ENCODE measurements around the gene ZNF408. TPM values are rescaled to one million over a fixed set of nuclear protein-coding genes. Genes with fewer than 3 reads are reported as not detected.
"Not testable (repeated sequence)": the region's sequence is repeated elsewhere in the genome, so short reads cannot be mapped to it uniquely, and the experiment has no call there.

The ZNF408 gene
- polyA plus RNA-seq, 3 donors from 2014 or later: 9.1 to 14.6 (median 9.5) TPM

DNA sequence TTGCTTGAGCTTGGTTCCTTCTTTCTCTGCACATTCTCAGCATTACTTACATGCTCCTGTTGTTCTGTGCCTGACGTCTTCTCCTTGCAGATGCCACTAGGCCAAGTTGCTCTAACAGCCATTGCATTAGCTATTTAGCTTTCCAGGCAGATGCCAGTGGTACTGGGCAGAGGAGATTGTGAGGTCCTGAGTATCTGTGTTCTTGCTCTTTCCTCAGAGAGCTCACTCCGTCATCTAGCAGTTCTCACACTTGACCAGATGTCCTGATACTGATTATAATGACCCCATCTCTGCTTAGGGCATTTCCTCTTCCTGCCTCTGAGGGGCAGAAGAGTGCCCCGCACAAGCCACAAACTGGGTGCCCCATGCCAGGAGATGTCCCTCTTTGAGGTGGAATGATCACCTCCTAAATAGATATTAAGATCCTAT lies 31.1 kb upstream of the ZNF408 start:
- Mint-ChIP-seq H3K9me3 (no peaks in the 10 kb centered on the region), H3K4me3 (peak overlapping the region; percentile 55 to 73 (median 60)), H3K27ac (peak overlapping the region; percentile 88 to 99 (median 94)), H3K36me3 (peaks cover 24 to 48% (median 29%) of the 10 kb centered on the region in 3 donors), H3K27me3 (ENCODE audit: low read depth in 3 of 3) (peaks cover 1 to 12% (median 7%) of the 10 kb centered on the region in 3 donors), H3K4me1 (peaks cover 51 to 57% of the 10 kb centered on the region in 2 donors)
- DNase-seq: no peak

DNA sequence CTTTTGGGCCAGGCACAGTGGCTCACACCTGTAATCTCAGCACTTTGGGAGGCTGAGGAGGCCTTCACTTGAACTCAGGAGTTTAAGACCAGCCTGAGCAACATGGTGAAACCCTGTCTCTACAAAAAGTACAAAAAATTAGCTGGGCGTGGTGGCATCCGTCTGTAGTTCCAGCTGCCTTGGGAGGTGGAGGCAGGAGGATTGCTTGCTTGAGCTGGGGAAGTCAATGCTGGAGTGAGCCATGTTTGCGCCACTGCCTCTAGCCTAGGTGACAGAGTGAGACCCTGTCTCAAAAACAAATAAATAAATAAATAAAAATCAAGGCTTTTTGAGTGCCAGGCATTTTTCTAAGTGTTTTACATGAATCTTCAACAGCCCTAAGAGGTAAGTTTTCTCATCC lies 30.3 kb upstream of the ZNF408 start:
- not testable (repeated sequence) for H3K9me3 Mint-ChIP-seq, DNase-seq
- H3K27ac Mint-ChIP-seq: peak overlapping the region; percentile 88 to 99 (median 94)
- H3K4me3 Mint-ChIP-seq: peak overlapping the region in 4 of 5 donors; percentile 77 to 97 (median 84)
- H3K36me3 Mint-ChIP-seq: peaks cover 22 to 46% (median 27%) of the 10 kb centered on the region in 3 donors
- H3K27me3 Mint-ChIP-seq (ENCODE audit: low read depth in 3 of 3): peaks cover 3 to 12% (median 7%) of the 10 kb centered on the region in 3 donors
- peaks cover 59 to 65% of the 10 kb centered on the region in 2 donors for H3K4me1 Mint-ChIP-seq

DNA sequence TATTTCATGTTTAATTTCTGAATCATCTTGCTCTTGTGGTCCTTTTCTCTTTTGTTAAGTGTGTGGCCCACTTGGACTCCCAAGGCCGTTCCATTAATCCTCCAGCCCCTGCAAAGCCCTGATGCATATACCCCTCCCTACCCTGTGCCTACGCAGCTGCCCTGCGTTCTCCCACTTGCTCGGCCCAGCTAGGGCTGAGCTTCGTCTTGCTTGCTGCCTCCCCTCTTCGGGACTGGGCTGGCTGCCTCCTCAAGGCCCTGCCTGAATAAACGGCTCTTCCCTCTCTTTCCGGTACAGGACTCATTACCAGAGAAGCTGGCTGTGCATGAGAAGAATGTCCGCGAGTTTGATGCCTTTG lies 28.9 kb upstream of the ZNF408 start:
- H3K4me3 Mint-ChIP-seq: peak overlapping the region; percentile 77 to 97 (median 84)
- peak overlapping the region; percentile 88 to 99 (median 94) for H3K27ac Mint-ChIP-seq
- peaks cover 13 to 38% (median 17%) of the 10 kb centered on the region in 3 donors for H3K36me3 Mint-ChIP-seq
- H3K27me3 Mint-ChIP-seq (ENCODE audit: low read depth in 3 of 3): peaks cover 6 to 11% (median 9%) of the 10 kb centered on the region in 3 donors
- no peaks in the 10 kb centered on the region for H3K9me3 Mint-ChIP-seq
- H3K4me1 Mint-ChIP-seq: peaks cover 69 to 72% of the 10 kb centered on the region in 2 donors
- no peak for DNase-seq

- H3K36me3 Mint-ChIP-seq: peaks cover 16 to 36% (median 17%) of the 10 kb centered on the region in 3 donors
- H3K27ac Mint-ChIP-seq: peak overlapping the region; percentile 88 to 99 (median 94)
- no peaks in the 10 kb centered on the region for H3K9me3 Mint-ChIP-seq
- H3K4me1 Mint-ChIP-seq: peaks cover 71 to 76% of the 10 kb centered on the region in 2 donors
- peak overlapping the region; percentile 77 to 97 (median 84) for H3K4me3 Mint-ChIP-seq
- DNase-seq: no peak
- peaks cover 7 to 10% (median 9%) of the 10 kb centered on the region in 3 donors for H3K27me3 Mint-ChIP-seq (ENCODE audit: low read depth in 3 of 3)
Measured at GRCh38 chr11:46672381-46672839, 28.4 kb upstream of the ZNF408 start.

- Mint-ChIP-seq H3K36me3 (peaks cover 17 to 33% (median 23%) of the 10 kb centered on the region in 3 donors), H3K9me3 (no peaks in the 10 kb centered on the region), H3K4me1 (peaks cover 71 to 74% of the 10 kb centered on the region in 2 donors), H3K27me3 (ENCODE audit: low read depth in 3 of 3) (peaks cover 9 to 12% (median 9%) of the 10 kb centered on the region in 3 donors), H3K27ac (peak overlapping the region; percentile 86 to 96 (median 92)), H3K4me3 (peak overlapping the region in 1 of 5 donors; percentile 18)
- no peak for DNase-seq
Measured at GRCh38 chr11:46673713-46674462, 26.9 kb upstream of the ZNF408 start.

DNA sequence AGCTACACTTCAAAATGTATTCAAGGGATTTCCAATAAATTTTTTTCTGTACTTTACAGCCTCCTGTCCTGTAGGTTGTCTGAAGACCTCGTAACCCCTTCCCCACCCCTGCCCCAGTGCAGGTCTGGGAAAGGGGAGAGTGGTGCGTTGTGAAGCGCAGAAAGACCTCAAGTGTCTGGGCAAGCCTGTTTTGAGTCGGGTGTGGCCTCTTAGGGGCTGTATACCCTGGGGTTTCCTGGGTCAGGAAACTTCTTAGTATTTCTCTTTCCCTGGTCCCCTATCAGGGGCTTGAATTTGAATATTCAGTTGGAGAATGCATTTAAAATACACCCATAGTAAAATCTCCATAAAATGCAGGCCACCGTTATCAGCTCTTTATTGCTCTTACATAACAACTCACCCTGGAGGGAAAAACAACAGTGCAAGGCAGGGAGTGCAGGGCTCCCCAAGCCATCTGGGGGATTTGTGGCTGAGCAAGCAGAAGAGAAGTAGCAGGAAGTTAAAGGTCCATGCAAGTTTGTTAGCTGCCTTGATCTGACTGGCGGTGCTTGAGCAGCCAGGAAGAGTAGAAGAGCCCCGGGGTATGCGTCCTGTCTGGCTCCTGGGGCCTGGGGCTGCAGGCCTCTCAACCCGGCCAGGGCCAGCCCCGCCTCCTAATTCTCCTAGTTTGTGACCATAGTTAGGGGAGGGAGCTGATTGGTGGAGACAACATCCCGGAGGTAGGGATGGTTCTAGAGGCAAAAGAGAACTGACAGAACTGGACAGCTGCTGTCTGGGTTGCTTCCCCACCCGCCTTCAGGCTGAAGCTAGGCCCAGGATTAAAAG lies 26.2 kb upstream of the ZNF408 start:
- DNase-seq: peak in 1 of 3 donors; percentile 17
- H3K4me1 Mint-ChIP-seq: peaks cover 66 to 67% of the 10 kb centered on the region in 2 donors
- H3K4me3 Mint-ChIP-seq: peak overlapping the region; percentile 31 to 64 (median 44)

DNA sequence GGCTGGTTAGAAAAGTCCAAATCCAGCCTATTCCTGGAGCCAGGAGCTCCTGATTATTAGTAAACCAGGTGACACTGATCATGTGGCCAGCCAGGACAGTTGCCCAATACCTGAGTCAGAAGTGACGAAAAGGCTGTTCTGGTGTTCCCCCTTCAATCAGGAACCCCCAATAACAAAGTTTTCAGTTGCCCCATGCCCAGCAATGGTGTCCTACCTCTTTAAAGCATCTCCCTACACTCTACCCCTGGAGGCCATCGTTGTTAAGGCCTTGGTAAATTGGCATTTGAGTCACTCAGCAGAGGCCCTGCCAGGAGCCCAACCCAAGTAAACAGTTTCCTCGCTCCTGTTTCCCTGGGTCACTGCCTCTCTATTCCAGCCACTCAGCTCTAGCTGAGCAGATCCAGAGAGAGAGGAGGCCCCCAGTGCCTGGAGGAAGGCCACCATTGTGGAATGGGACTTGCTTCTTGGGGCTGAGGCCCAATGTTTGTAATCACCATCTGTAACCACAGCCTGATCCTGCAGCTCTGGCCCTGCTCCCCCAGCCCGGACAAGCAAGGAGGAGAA lies 25.5 kb upstream of the ZNF408 start:
- Mint-ChIP-seq H3K27me3 (ENCODE audit: low read depth in 3 of 3) (peaks cover 7 to 11% (median 9%) of the 10 kb centered on the region in 3 donors), H3K9me3 (no peaks in the 10 kb centered on the region), H3K4me3 (peak overlapping the region in 2 of 5 donors; percentile 10 to 26), H3K4me1 (peaks cover 61 to 62% of the 10 kb centered on the region in 2 donors), H3K36me3 (peaks cover 9 to 26% (median 16%) of the 10 kb centered on the region in 3 donors), H3K27ac (peak overlapping the region; percentile 86 to 96 (median 92))
- no peak for DNase-seq

More for the DNA sequence above, 26.2 kb upstream of the ZNF408 start:
- H3K9me3 Mint-ChIP-seq: no peaks in the 10 kb centered on the region
- H3K27me3 Mint-ChIP-seq (ENCODE audit: low read depth in 3 of 3): peaks cover 7 to 11% (median 9%) of the 10 kb centered on the region in 3 donors
- peaks cover 12 to 29% (median 18%) of the 10 kb centered on the region in 3 donors for H3K36me3 Mint-ChIP-seq
- peak overlapping the region; percentile 86 to 96 (median 92) for H3K27ac Mint-ChIP-seq

DNA sequence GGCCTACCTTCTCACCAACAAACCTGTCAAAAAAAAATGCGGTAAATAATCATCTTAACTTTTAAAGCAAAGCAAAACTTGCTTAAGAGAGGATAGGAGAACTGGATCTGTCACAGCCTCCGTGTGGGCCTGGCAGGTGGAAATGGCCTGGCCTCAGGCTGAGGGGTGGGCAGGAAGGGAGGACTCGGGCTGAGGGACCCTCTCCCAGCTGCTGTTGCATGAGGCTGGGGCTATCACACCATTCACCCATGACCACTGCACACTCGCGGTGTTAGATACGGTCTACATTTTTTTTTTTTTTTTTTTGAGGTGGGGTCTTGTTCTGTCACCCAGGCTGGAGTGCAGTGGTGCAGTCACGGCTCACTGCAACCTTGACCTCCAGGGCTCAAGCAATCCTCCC lies 24.9 kb upstream of the ZNF408 start:
- peaks cover 55 to 57% of the 10 kb centered on the region in 2 donors for H3K4me1 Mint-ChIP-seq
- peaks cover 5 to 10% (median 9%) of the 10 kb centered on the region in 3 donors for H3K27me3 Mint-ChIP-seq (ENCODE audit: low read depth in 3 of 3)
- no peaks in the 10 kb centered on the region for H3K9me3 Mint-ChIP-seq
- H3K4me3 Mint-ChIP-seq: no peak overlapping the region
- H3K27ac Mint-ChIP-seq: peak overlapping the region in 3 of 6 donors; percentile 19 to 94 (median 94)
- peaks cover 7 to 28% (median 16%) of the 10 kb centered on the region in 3 donors for H3K36me3 Mint-ChIP-seq
- DNase-seq: no peak

- Mint-ChIP-seq H3K4me1 (peaks cover 49 to 50% of the 10 kb centered on the region in 2 donors), H3K27ac (peak overlapping the region in 5 of 6 donors; percentile 61 to 84 (median 76)), H3K9me3 (no peaks in the 10 kb centered on the region), H3K4me3 (peak overlapping the region in 1 of 5 donors; percentile 6), H3K27me3 (ENCODE audit: low read depth in 3 of 3) (peaks cover 2 to 9% (median 6%) of the 10 kb centered on the region in 3 donors), H3K36me3 (peaks cover 4 to 26% (median 16%) of the 10 kb centered on the region in 3 donors)
- DNase-seq: no peak
Measured at GRCh38 chr11:46676436-46677158, 24.2 kb upstream of the ZNF408 start.

DNA sequence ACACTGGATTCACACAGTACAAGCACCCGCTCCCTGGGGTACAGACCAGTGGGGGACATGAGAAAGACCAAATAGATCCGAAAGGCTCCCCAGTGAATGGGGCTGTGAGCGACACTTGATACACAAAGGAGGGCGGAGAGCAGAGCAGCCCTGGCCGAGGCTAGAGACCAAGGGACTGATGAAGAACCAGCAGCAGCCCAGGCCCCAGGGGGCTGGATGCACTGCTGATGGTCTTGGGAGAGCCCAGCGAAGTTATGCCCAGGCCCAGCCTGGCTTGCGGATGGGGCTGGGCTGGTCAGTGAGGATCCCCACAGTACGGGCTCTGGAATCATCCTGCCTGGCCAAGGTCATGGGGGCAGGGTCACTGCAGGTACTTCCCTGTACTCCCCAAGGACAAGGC lies 23.7 kb upstream of the ZNF408 start:
- no peaks in the 10 kb centered on the region for H3K9me3 Mint-ChIP-seq
- DNase-seq: no peak
- no peak overlapping the region for H3K4me3 Mint-ChIP-seq
- H3K27me3 Mint-ChIP-seq (ENCODE audit: low read depth in 3 of 3): peaks cover 2 to 9% (median 6%) of the 10 kb centered on the region in 3 donors
- peaks cover 4 to 21% (median 16%) of the 10 kb centered on the region in 3 donors for H3K36me3 Mint-ChIP-seq
- H3K4me1 Mint-ChIP-seq: peaks cover 43 to 45% of the 10 kb centered on the region in 2 donors
- peak overlapping the region; percentile 48 to 84 (median 76) for H3K27ac Mint-ChIP-seq

DNA sequence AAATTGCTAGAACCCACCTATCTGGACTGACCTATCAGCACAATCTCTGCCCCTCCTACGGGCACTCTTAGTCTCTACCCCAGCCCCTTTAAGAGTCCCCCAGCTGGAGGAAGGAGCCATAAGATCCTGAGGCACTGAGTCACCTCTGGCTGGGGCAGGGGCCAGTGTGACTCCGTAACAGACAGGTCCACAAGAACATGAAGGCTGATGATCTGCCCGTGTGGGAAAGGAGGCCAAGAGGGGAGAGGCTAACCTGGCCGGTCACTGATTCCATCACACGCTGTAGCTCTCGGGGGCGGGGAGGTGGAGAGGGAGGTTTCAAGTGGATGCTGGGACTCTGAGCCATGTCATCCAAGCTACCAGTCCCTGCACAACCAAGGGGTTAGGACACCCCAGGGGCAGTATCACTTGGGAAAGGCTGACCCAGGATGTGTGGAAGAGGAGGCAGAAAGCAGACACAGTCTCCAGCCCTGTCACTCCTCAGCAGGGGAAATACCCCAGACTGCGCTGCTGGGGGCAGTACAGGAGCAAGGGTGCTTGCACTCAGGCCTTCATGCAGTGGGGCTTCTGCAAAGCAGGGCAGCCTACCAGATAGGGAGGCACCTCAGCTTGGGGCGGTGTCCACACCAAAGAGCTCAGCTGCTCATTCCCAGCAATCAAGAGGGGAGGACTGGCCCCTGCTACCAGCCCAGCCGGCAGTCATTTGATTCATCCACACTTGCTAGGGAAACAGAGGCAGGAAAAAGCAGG lies 22.7 kb upstream of the ZNF408 start:
- Mint-ChIP-seq H3K9me3 (no peaks in the 10 kb centered on the region), H3K4me3 (no peak overlapping the region), H3K4me1 (peaks cover 33 to 35% of the 10 kb centered on the region in 2 donors), H3K27me3 (ENCODE audit: low read depth in 3 of 3) (peaks cover 2 to 8% (median 2%) of the 10 kb centered on the region in 3 donors), H3K36me3 (peaks cover 0 to 16% (median 12%) of the 10 kb centered on the region in 3 donors), H3K27ac (peak overlapping the region in 4 of 6 donors; percentile 19 to 70 (median 26))
- DNase-seq: no peak

DNA sequence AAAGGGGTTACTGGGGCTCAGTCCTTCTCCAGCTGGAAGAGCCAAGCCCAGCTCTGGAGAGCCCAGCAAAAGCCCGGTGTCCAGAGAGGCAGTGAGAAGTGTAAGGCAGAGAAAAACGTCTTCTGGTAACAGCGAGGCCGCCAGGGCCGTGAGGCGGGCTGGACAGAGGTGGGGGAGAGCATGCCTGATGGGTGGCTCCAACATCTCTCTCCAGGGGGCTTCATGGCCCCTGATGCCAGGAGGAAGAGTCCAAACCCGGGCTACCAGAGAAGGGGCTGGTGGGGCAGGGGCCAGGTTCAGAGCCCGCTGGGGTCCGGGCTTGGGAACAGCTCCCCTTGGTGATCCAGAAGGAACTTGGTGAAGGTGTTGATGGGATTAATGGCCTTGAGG lies 22.1 kb upstream of the ZNF408 start:
- H3K9me3 Mint-ChIP-seq: no peaks in the 10 kb centered on the region
- H3K4me3 Mint-ChIP-seq: no peak overlapping the region
- H3K27ac Mint-ChIP-seq: peak overlapping the region in 1 of 6 donors; percentile 65
- H3K4me1 Mint-ChIP-seq: peaks cover 27 to 29% of the 10 kb centered on the region in 2 donors
- DNase-seq: no peak
- peaks cover 0 to 16% (median 12%) of the 10 kb centered on the region in 3 donors for H3K36me3 Mint-ChIP-seq
- peaks cover 2 to 8% (median 2%) of the 10 kb centered on the region in 3 donors for H3K27me3 Mint-ChIP-seq (ENCODE audit: low read depth in 3 of 3)
